HuH-7 (cell line): ENCODE results near the gene TMEM176B.
"Not testable (repeated sequence)": the region's sequence is repeated elsewhere in the genome, so short reads cannot be mapped to it uniquely, and the experiment has no call there.

ENCODE experiments used
- DNase-seq: peaks from one replicate; pipeline ENCODE4 v3.0.0; 2011; ENCODE audit warnings: low spot score

TMEM176B gene

DNA sequence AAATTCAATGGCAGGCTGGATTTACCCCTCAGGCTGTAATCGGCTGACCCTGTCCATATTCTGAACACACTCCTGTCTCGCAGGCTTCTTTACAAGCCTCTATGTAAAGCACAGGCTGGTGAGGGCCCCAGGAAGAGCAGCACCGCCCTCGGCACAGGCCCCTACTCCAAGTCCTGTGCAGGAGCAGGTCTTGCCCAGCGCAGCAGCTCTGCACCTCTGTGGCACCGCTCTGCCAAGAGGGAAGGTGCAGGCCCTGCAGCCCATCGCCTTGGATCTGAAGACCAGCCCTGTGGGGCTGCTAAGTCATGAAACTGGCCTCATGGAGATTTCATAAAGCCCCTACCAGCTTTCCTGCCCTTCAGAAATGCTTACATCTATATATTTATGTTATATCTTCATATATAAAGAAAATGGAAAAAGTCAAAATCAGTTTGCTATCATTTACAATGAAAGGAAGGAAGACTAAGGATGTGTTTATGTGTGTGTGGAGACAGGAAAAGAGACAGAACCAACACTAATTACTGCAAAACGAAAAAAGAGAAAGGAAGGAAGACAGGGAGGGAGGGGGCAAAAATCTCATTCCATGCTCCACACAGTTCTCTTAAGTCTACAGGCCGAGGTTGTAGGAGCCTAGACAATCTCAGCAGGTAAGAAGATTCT lies 9.6 kb downstream of the TMEM176B start:
- DNase-seq: no peak

DNA sequence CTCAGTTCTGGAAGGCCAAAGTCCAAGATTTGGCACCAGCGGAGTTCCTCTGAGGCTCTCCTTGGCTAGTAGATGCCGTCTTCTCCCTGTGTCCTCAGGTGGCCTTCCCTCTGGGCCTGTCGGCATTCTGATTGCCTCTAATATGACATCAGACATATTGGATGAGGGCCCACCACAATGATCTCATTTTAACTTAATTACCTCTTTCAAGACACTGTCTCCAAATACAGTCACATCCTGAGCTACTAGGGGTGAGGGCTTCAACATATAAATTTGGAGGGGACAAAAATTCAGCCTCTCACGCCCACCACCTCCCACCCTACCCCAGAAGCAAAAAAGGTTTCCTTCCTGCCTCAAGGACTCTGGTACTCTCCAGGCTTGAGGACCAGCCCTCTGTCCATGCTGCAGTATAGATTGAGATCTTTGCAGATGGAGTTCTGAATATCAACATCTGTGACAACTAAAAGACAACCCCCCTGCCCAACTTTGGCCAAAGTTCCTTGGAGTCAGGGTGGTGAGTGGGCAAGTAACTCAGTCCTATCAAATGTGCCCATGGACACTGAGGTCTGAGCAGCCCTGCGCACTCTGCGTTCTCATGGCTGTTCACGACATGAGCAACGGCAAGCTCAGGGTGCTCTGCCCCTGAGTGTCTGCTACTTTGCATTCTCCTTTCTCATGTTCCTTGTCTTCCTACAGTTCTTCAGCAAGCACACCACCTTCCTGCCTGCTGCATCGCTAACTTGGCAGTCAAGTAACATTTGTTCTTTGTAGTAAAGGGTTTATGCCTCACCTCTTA lies 11.5 kb downstream of the TMEM176B start:
- DNase-seq: no peak

- DNase-seq: no peak
Measured at GRCh38 chr7:150787321-150788281, 12.6 kb downstream of the TMEM176B start.

- DNase-seq: no peak
Measured at GRCh38 chr7:150784954-150785353, 15.2 kb downstream of the TMEM176B start.

DNA sequence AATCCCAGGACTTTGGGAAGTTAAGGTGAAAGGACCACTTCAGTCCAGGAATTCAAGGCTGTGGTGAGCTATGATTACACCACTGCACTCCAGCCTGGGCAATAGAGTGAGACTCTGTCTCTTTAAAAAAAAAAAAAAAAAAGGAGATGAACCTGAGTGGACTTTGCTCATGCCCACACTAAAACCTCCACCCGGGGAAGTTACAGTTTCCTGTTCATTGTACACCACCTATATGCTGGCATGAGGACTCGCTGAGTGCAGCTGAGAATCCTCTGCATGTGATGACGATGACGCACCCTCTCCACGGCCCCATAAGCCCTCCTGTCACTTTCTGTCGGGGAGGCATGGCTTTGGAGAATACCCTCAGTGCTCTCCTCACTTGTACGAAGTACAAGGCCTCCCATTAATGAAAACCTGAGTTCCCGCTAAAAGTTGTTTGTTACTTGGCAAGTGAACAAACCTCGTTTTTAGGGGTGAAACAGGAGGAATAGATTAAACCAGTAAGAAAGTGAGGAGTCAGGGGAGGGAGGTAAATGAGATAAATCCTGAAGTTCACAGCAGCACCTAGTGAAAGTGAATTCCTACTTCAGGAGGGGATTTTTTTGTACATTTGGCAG lies 15.9 kb downstream of the TMEM176B start:
- peak; percentile 67 for DNase-seq

DNA sequence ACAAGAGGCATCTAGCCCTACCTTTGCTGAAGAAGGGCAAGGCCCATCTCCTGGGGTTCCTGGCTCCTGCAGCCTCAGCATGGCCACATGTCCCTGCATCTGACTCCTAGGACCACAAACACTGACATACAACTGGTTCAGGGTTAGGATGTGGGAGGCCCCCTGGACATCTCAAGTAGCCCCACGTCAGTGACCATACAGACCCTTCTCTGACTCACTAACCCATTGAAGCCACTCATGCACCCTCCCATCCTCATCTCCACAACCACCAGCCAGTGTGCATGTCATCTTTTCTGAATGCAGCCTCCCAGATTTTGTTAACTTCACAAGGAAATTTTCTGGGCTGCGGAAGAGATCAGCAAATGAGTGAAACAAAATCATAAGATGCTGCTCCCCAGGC lies 18.2 kb downstream of the TMEM176B start:
- DNase-seq: no peak

GRCh38 chr7:150781103-150781502 lies 19.1 kb downstream of the TMEM176B start:
- DNase-seq: no peak

DNA sequence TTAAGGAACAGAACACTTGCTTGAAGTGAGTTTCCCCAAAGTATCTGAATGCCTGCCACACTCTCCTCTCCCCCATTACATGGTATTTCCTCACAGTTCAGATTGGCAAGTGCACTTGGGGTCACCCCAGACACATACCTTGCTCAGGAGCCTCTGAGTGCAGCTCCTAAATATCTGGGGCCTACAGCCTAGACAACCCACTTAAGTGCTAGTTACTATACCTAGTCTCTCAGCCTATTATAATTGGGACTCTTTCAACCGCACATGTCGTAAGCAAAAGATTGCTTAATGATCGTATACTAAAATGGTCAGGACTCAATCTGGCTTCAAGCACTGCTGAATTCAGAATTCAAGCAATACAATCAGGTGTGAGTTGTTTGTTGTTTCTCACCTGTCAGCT lies 19.9 kb downstream of the TMEM176B start:
- DNase-seq: no peak

GRCh38 chr7:150778738-150779301 lies 21.3 kb downstream of the TMEM176B start:
- no peak for DNase-seq

DNA sequence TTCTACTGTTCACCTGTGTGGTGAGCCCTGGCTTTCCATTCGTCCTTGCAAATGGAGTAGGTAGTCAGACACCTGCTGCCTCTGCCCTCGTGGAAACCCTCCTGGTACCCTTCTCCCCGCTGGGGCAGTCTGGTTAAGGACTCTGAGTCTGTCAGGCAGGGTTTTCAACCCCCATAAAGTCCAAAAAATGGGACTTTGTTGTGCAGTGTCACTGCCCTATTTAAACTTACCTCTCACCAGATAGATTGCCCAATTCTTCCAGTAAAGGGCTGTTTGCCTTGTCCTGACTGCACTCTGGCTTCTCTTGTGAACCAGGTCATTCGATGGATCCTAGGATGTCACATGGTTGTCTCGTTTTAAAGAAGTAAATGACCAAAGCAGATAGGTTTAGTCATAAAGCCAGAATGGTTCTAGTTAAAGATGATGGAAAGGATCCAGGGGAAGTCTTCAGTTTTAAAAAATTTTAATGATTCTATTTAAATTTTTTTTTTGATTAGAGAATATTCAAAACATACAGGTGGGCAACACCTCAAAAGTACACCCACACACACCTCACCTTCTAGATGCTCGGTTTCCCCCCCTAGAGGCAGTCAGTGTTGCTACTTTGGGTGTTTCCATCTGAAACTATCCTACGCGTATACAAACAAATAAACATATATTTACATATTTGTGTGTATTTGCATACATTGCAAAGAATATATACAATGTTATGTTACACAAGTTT lies 22.0 kb downstream of the TMEM176B start:
- no peak for DNase-seq

GRCh38 chr7:150774131-150774530 lies 26.0 kb downstream of the TMEM176B start:
- DNase-seq: not testable (repeated sequence)

GRCh38 chr7:150769768-150770167 lies 30.4 kb downstream of the TMEM176B start:
- DNase-seq: no peak

- DNase-seq: no peak
Measured at GRCh38 chr7:150766334-150766709, 33.8 kb downstream of the TMEM176B start.

DNA sequence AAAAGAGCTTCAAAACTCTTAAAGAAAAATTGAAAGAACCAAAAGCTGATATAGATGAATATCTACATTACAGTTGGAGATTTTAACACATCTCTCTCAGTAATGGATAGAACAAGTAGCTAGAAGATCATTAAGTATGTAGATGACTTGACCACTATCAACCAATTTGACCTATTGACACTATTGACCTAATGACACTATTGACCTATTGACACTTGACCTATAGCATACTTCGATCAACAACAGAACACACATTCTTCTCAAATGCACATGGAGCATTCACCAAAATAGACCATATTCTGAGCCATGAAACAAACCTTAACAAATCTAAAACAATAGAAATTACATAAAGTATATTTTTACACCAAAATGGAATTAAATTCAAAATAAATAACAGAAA lies 40.7 kb downstream of the TMEM176B start:
- no peak for DNase-seq

DNA sequence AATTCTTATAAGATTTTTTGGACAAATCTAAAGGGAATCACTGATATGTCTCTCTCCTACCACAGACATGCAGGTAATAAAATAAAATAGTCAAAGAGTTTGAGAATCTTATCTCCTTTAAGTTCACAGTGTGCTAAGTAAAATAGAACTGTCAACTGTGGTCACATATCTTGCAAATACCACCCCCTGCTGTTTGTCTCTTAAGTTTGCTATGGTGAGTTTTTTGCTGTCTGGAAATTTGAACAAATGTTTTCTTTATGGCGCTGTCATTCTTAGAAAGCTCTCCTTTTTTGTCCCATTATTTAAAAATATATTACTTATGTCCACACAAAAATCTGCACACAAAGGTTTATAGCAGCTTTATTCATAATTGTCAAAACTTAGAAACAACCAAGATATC lies 43.3 kb downstream of the TMEM176B start:
- DNase-seq: no peak

- no peak for DNase-seq
Measured at GRCh38 chr7:150756166-150756565, 44.0 kb downstream of the TMEM176B start.

GRCh38 chr7:150755473-150756099 lies 44.6 kb downstream of the TMEM176B start:
- no peak for DNase-seq

DNA sequence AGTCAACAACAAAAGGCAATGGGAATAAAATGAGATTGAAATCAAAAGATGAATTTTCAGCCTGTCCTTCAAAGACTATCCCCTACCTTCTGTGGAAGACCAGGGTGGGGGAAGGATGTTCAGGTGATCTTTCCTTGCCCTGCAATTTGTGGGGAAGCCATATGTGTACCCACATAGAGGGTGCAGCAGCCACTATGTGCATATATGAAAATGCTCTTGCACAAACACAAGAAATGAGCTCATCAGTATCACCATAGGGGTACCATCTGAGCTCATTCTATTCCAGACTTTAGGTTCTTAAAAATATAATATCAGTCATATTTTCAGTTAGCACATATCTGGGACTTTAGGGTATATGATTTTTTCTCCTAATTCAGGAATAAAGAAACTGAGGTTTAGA lies 45.2 kb downstream of the TMEM176B start:
- no peak for DNase-seq

DNA sequence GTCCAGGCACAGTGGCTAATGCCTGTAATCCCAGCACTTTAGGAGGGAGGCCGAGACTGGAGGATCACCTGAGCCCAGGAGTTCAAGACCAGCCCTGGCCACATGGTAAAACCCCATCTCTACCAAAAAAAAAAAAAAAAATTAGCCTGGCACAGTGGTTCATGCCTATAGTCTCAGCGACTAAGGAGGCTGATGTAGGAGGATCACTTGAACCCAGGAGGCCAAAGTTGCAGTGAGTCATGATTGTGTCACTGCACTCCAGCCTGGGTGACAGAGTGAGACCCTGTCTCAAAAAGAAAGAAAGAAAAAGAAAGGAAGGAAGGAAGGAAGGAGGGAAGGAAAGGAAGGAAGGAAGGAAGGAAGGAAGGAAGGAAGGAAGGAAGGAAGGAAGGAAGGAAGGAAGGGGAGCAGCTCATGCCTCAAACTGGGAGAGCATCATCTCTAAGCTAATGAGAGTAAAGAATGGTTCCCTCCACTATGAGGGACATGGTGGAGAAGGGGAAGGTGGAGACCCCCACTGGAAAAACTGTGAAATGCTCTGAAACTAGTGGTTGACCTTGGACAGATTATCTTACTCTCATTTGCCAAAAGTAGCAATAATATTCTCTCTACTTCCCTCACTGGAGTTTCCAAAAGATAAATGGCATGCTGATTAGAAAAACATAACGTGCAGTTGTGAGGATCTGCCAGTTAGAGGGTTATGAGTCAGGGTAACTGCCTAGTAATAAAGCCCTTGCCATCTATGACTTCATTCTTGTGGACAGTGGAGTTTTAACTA lies 46.1 kb downstream of the TMEM176B start:
- DNase-seq: peak; percentile 37

- DNase-seq: no peak
Measured at GRCh38 chr7:150753239-150753638, 46.9 kb downstream of the TMEM176B start.
